Jurkat, Clone E6-1 (cell line): Measurements from ENCODE around the gene UCN.
"Not testable (repeated sequence)": the region's sequence is repeated elsewhere in the genome, so short reads cannot be mapped to it uniquely, and the experiment has no call there.

Source experiments
- DNase-seq: peaks from one replicate; pipeline ENCODE4 v3.0.0-alpha.2; 2011; ENCODE audit warnings: low read depth, low spot score
- H3K4me3 ChIP-seq: 2 replicates; pipeline ENCODE4 v1.5.1; 2011; ENCODE audit warnings: mild to moderate bottlenecking, low read length, control low read depth, moderate library complexity

The UCN gene

GRCh38 chr2:27294928-27295327 is 13.3 kb downstream of the UCN start:
- H3K4me3 ChIP-seq: no peak overlapping the region
- no peak for DNase-seq

GRCh38 chr2:27291865-27292264 is 16.4 kb downstream of the UCN start:
- DNase-seq: no peak
- H3K4me3 ChIP-seq: no peak overlapping the region

DNA sequence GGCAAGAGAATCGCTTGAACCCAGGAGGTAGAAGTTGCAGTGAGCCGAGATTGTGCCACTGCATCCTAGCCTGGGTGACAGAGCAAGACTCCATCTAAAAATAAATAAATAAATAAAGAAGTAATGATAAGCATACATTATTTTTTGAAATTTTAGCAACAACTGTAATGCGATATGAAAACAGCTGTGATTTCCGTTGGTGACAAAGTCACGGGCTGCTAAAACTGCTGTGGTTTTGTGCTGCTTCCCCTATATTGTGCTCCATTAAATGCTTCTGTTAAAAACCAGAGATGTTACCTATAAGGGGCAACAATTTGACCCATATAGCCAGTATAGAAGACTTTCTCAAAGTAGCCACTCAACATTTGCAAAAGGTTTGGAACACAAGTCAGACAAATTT is 17.7 kb downstream of the UCN start:
- no peak for DNase-seq
- H3K4me3 ChIP-seq: no peak overlapping the region

DNA sequence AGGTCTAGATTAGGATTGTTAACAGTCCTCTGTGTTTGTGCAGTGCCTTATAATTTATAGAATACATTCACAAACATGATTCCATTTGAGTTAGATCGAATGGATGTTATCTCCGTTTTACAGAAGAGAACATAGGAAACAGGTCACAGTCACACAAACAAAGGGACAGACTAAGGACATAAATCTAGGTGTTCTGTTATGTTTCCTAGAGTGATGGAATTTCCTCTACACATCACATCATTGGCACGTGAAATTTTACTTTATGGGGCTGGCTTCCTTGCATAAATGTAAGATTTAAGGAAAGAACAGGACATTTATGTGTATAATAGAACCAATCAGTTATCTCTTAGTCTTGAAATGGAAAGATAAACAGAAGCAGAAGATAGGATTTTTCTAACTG is 19.6 kb downstream of the UCN start:
- H3K4me3 ChIP-seq: no peak overlapping the region
- DNase-seq: no peak

- DNase-seq: no peak
- no peak overlapping the region for H3K4me3 ChIP-seq
Measured at GRCh38 chr2:27285481-27285880, 22.8 kb downstream of the UCN start.

DNA sequence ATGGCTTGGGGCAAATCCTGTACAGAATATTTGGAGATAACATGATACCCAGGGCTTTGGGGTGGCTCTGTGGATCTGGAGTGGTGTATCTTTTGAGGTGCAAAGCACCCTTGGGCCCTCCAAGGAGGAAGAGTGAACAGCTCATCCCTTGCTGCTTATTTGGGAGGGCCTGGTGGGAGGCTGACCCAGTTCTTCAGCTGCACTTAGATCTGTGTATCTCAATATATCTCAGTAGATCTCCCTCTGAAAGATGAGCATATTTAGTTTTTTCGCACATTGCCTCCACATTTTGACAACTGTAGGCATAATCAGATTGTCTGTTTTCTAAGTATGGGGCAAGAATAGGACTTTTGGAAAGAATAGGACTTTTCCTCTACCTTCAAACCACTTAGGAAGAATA is 23.2 kb downstream of the UCN start:
- no peak overlapping the region for H3K4me3 ChIP-seq
- no peak for DNase-seq

DNA sequence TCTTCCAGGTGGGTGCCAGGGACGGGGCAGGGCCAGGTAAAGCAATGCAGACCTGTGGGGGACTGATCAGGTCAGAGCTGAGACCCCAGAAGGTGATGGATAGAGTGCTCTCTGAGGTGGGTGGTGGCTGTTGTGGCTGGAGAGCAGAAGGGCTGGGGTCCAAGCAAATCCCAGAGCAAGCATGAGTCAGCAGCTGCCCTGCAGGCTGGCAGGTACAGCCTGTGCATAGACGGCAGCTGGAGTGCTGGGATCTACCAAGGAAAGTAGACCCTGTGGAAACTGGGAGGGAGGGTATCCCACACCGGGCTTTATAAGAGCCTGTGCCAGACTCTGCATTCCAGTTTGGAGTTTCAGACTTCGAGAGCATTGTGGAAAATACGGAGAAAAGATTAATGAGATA is 25.4 kb downstream of the UCN start:
- no peak for DNase-seq
- no peak overlapping the region for H3K4me3 ChIP-seq

DNA sequence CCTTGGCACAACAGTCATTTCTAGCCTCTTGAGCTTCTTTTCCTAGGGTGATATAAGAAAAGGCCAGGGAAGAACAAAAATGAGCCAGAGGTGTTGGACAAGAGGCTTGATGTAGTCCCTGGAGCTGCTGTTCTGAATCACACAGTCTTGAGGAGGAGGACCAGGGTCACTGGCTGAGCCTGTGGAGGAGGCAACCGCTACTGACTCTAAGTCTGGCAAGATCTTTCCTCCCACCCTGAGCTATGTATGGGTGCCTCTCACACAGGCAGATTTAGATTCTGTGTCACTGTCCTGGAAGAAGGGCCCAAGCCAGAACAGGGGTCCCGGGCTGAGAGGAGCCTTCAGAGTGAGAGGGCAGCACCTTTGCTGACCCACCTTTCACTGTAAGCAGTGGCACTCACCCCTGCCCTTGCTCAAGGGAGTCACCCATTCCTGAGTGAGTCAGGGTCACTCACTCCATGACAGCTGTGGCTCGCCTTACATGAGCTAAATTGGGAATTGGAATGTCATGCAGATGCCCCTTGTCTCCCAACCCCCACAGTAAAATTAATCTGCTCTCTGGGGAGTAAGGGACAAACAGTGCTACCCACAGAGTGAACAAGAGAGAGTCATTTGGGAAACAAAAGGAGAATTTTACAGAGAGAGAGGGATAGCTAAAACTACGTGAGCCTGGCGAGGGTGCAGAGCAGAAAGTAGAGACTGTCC is 26.2 kb downstream of the UCN start, which contains the start of gene TRIM54:
Gene TRIM54, plus strand, starts transcription at position 575 of the 705 bp plus-strand sequence. CDS start 303 bp downstream, outside the sequence.
- DNase-seq: no peak
- H3K4me3 ChIP-seq: no peak within 1 kb of the TSS

- DNase-seq: no peak
- H3K4me3 ChIP-seq: no peak overlapping the region
Measured at GRCh38 chr2:27281442-27281841, 26.8 kb downstream of the UCN start.

DNA sequence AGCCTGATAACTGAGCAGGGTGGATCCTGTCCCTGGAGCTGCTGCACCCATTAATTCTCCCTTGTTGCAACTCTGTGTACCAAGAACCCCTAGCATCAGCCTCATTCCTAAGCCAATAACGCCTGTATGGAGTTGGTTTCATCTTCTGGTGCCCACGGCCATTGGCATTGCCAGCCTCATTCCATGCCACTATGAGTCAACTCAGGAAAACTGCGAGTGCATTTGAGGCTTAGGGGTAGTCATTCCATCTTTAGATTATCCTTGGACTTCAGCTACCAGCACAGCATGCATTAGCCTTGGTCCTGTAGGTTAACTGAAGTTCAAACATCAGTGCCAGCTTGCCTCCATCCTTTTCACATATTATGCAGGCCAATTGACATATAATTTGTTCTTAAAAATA is 27.4 kb downstream of the UCN start:
- H3K4me3 ChIP-seq: no peak overlapping the region
- DNase-seq: no peak

- no peak overlapping the region for H3K4me3 ChIP-seq
- no peak for DNase-seq
Measured at GRCh38 chr2:27278010-27278409, 30.2 kb downstream of the UCN start.

GRCh38 chr2:27275211-27276150 is 32.8 kb downstream of the UCN start, which contains the start of gene DNAJC5G:
TSS of gene DNAJC5G (plus strand) at chr2:27275433. CDS start at chr2:27276729, 1,296 bp downstream.
- DNase-seq: no peak
- H3K4me3 ChIP-seq: no peak within 1 kb of the TSS

GRCh38 chr2:27272537-27273522 is 35.4 kb downstream of the UCN start:
- not testable (repeated sequence) for DNase-seq, H3K4me3 ChIP-seq

- no peak for DNase-seq
- H3K4me3 ChIP-seq: no peak overlapping the region
Measured at GRCh38 chr2:27271631-27272340, 36.5 kb downstream of the UCN start.

GRCh38 chr2:27270670-27271069 is 37.6 kb downstream of the UCN start:
- no peak overlapping the region for H3K4me3 ChIP-seq
- no peak for DNase-seq

DNA sequence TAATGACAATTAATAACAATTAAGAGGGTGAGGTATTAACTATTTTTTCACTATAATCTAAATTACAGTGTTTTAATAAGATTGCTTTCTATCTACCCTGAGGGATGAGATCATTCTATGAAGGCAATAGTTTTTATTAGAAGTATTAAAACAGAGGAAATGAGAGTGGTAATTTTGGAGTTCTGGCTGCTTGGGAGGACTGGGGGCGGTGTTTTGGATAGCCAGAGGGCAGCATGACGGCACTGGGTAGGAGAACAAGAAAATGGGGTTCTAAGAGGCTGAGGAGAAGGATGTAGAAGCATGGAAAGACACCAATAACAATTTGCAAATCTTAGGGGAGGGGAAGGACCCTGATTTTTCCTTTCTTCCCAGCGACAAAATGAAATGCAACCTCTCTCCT is 38.1 kb downstream of the UCN start:
- H3K4me3 ChIP-seq: no peak overlapping the region
- no peak for DNase-seq

DNA sequence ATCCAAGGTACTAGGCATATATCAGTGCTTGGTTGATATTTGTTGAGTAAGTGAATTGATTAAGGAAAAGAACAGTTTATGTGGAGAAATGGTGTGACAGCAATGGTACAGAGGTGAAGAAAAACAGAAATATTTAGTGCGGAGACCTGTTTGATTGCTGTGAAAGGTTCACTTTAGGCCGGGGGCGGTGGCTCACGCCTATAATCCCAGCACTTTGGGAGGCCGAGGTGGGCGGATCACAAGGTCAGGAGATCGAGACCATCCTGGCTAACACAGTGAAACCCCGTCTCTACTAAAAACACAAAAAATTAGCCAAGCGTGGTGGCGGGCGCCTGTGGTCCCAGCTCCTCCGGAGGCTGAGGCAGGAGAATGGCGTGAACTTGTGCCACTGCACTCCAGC is 39.9 kb downstream of the UCN start:
- H3K4me3 ChIP-seq, DNase-seq: not testable (repeated sequence)

DNA sequence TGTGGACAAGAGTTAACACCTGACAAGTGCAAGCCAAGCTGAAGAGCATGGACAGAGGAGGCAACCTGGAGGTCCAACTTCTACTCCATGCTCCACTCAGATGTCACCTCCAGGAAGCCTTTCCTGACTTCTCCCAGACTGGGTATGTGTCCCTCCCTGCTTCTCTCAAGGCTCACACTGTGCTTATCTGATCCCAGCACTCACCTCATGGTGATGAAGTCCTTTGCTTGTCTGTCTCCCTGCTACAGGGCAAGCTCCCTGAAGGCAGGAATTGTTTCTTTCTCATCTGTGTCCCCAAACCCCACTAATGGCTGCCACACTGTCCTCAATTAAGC is 42.7 kb downstream of the UCN start:
- H3K4me3 ChIP-seq: no peak overlapping the region
- no peak for DNase-seq
